ENCODE results near the gene RIMS1.

GRCh38 chr6:72132427-72132826, 246.1 kb downstream of the RIMS1 start:
- TF ChIP-seq PATZ1 (CRISPR knock-in tag; IDR thresholded peaks at IDR 0.05; ENCODE audit: borderline replicate concordance) (no peak), CREB5 (CRISPR knock-in tag; IDR thresholded peaks at IDR 0.05; ENCODE audit: low read depth) (no peak), CSRNP3 (CRISPR knock-in tag; IDR thresholded peaks at IDR 0.05) (no peak), PPARA (CRISPR knock-in tag; IDR thresholded peaks at IDR 0.05; ENCODE audit: borderline replicate concordance) (no peak), OSR1 (CRISPR knock-in tag; IDR thresholded peaks at IDR 0.05) (no peak), ARNTL (CRISPR knock-in tag; IDR thresholded peaks at IDR 0.05; ENCODE audit: borderline replicate concordance, low read depth) (no peak)
